Measurements from ENCODE around the gene TNFRSF19.

The TNFRSF19 gene

GRCh38 chr13:23645851-23646250 lies 75.6 kb downstream of the TNFRSF19 start:
- intact Hi-C loops (cut with DNase I): no loop called here

GRCh38 chr13:23651439-23651838 lies 81.2 kb downstream of the TNFRSF19 start:
- intact Hi-C loops (cut with DNase I): no loop called here
- no peak for DNase-seq

More at GRCh38 chr13:23645851-23646250, 75.6 kb downstream of the TNFRSF19 start:
- DNase-seq: no peak

- intact Hi-C loops (cut with DNase I): no loop called here
- no peak for DNase-seq
These were observed 81.7 kb downstream of the TNFRSF19 start for GRCh38 chr13:23651887-23652286.

- intact Hi-C loops (cut with DNase I): no loop called here
- no peak for DNase-seq
These were observed 82.9 kb downstream of the TNFRSF19 start for GRCh38 chr13:23652909-23653726.

GRCh38 chr13:23654111-23655110 lies 84.2 kb downstream of the TNFRSF19 start:
- peak in 1 of 10 donors; percentile 81 for DNase-seq
- intact Hi-C loops (cut with DNase I): no loop called here

GRCh38 chr13:23655321-23655720 lies 85.1 kb downstream of the TNFRSF19 start:
- DNase-seq: no peak
- intact Hi-C loops (cut with DNase I): no loop called here

GRCh38 chr13:23656637-23657371 lies 86.6 kb downstream of the TNFRSF19 start:
- intact Hi-C loops (cut with DNase I): no loop called here
- no peak for DNase-seq

GRCh38 chr13:23658929-23659541 lies 88.8 kb downstream of the TNFRSF19 start:
- peak in 1 of 10 donors; percentile 80 for DNase-seq
- intact Hi-C loops (cut with DNase I): no loop called here

- intact Hi-C loops (cut with DNase I): no loop called here
- DNase-seq: no peak
These were observed 90.0 kb downstream of the TNFRSF19 start for GRCh38 chr13:23660249-23660648.

- DNase-seq: no peak
- intact Hi-C loops (cut with DNase I): no loop called here
These were observed 96.4 kb downstream of the TNFRSF19 start for GRCh38 chr13:23666582-23666981.

- intact Hi-C loops (cut with DNase I): no loop called here
- DNase-seq: no peak
These were observed 97.5 kb downstream of the TNFRSF19 start for GRCh38 chr13:23667750-23668149.

- no peak for DNase-seq
- intact Hi-C loops (cut with DNase I): no loop called here
These were observed 98.3 kb downstream of the TNFRSF19 start for GRCh38 chr13:23668562-23668961.

- intact Hi-C loops (cut with DNase I): no loop called here
- no peak for DNase-seq
These were observed 100.6 kb downstream of the TNFRSF19 start for GRCh38 chr13:23670793-23671192.

GRCh38 chr13:23671377-23671776 lies 101.2 kb downstream of the TNFRSF19 start:
- intact Hi-C loops (cut with DNase I): no loop called here
- no peak for DNase-seq

GRCh38 chr13:23671897-23672296 lies 101.7 kb downstream of the TNFRSF19 start:
- intact Hi-C loops (cut with DNase I): no loop called here
- DNase-seq: no peak

GRCh38 chr13:23672616-23673015 lies 102.4 kb downstream of the TNFRSF19 start:
- DNase-seq: no peak
- intact Hi-C loops (cut with DNase I): no loop called here

GRCh38 chr13:23673354-23673753 lies 103.1 kb downstream of the TNFRSF19 start:
- intact Hi-C loops (cut with DNase I): no loop called here
- peak in 1 of 10 donors; percentile 21 for DNase-seq

- no peak for DNase-seq
- intact Hi-C loops (cut with DNase I): no loop called here
These were observed 103.8 kb downstream of the TNFRSF19 start for GRCh38 chr13:23673867-23674605.
